Epithelial cell of proximal tubule (primary cell): ENCODE results near the gene L3MBTL4. TPM values are rescaled to one million over a fixed set of nuclear protein-coding genes. Genes with fewer than 3 reads are reported as not detected.
A peak's percentile ranks its signal among the peaks of the same experiment; 100 is the strongest.

Experiments
- DNase-seq: peaks from one replicate; pipeline ENCODE4 v3.0.0-alpha.2; 2011; ENCODE audit warnings: low read depth
- H3K4me3 ChIP-seq: 2 replicates; pipeline ENCODE4 v1.5.1; 2011; ENCODE audit warnings: low read depth, mild to moderate bottlenecking, low read length
- total RNA-seq: library from RNA; depleted of rRNA; stranded (reverse); fragments of >200 nt; gene quantifications from 2 replicates; pipeline ENCODE4 v1.2.3, GENCODE V29; 2015
- TF ChIP-seq, protein P1 (sequence below): conservative IDR thresholded peaks from 2 replicates; pipeline ENCODE4 v1.5.1; 2012; ENCODE audit warnings: low read depth, mild to moderate bottlenecking, low read length

L3MBTL4 gene
- total RNA-seq, 1 donor from 2014 or later: 4.0 TPM

DNA sequence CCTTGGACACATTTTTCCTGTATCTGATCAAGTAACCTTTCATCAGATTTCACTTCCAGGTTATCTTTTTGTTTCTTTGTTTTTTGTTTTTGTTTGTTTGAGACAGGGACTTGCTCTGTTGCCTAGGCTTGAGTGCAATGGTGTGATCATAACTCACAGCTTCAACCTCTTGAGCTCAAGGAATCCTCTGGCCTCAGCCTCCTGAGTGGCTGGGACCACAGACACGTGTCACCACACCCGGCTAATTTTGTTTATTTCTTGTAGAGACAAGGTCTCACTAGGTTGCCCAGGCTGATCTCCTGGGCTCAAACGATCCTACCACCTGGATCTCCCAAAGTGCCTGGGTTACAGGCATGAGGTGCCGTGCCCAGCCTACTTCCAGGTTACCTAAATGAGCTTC lies 124.9 kb downstream of the L3MBTL4 start:
- DNase-seq: no peak
- H3K4me3 ChIP-seq: no peak overlapping the region
- TF ChIP-seq, protein P1, sequence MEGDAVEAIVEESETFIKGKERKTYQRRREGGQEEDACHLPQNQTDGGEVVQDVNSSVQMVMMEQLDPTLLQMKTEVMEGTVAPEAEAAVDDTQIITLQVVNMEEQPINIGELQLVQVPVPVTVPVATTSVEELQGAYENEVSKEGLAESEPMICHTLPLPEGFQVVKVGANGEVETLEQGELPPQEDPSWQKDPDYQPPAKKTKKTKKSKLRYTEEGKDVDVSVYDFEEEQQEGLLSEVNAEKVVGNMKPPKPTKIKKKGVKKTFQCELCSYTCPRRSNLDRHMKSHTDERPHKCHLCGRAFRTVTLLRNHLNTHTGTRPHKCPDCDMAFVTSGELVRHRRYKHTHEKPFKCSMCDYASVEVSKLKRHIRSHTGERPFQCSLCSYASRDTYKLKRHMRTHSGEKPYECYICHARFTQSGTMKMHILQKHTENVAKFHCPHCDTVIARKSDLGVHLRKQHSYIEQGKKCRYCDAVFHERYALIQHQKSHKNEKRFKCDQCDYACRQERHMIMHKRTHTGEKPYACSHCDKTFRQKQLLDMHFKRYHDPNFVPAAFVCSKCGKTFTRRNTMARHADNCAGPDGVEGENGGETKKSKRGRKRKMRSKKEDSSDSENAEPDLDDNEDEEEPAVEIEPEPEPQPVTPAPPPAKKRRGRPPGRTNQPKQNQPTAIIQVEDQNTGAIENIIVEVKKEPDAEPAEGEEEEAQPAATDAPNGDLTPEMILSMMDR: no peak

DNA sequence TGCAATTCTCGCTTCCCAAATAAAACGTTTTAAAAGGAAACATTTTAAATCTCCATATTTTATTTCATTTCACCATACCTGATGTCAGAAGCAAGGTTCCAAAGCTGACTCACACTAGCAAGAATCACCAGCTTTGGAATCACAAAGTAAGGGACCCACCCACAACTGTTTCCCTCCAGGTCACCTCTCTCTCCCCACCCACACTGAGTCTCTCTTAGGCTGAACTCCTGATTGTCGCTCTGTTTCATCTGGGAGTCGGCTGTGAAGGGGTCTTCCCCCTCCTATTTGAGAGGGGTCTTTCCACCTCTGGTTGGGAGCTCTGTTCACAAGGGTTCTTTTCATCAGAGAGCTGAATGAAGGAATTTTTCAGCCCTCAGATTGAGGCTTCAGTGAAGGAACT lies 128.1 kb downstream of the L3MBTL4 start:
- DNase-seq: no peak
- no peak overlapping the region for H3K4me3 ChIP-seq
- TF ChIP-seq, protein P1: no peak

DNA sequence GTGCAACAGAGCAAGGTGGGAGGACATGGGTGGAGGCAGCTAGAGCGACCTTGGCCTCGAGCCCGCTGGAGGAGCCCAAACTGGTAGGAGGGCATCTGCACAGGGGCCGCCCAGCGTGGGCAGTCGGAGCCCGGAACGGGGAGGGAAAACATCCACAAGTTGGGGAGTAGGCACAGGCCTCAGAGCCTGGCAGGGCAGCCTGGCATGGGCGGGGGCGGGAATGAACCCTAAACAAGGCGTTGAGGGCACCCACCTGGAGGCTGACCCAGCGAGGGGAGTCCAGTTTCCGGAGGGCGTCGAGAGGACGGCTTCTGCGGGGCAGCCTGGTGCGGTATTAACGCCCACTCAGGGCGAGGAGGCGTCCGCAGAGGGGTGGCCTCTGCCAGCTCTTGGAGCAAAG lies 129.9 kb downstream of the L3MBTL4 start:
- DNase-seq: no peak
- H3K4me3 ChIP-seq: no peak overlapping the region
- TF ChIP-seq, protein P1: no peak

DNA sequence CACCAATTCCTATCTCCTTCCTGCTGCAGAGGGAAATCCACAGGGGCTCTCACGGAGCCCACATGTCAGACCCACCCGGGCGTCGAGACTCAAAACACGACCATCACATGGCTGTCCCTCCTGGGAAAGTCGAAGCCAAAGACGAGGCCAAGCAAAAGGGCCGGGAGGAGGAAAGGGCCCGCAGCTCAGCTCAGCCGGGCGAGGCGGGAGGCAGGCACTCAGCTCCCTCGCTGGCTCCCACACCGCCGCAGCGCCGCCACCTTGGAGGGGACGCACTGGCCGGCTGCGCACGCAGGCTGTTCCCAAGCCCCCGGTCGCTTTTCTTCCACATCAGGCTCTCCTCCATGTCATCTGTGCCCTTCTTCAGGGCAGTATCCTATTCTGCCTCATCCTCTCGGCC lies 130.4 kb downstream of the L3MBTL4 start:
- DNase-seq: no peak
- H3K4me3 ChIP-seq: no peak overlapping the region
- TF ChIP-seq, protein P1: no peak

DNA sequence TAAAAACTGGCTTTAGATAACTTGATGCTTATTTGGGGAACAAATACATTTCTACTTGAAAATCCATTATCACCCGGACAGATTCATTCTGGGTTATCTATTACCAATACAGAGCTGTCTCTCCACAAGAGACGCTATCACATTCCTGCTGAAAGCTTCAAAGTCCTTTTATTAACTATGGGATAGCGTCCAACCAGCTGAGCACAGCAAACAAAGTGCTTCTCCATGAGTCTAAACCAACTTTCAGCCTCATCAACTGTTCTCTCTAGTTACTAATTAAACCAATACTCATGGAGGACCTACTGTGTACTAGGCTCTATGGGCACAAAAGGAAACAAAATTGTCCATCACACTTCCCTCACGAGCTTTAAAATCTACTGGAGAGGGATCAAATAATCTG lies 132.8 kb downstream of the L3MBTL4 start:
- TF ChIP-seq, protein P1: peak; percentile 27
- no peak overlapping the region for H3K4me3 ChIP-seq
- peak; percentile 15 for DNase-seq

DNA sequence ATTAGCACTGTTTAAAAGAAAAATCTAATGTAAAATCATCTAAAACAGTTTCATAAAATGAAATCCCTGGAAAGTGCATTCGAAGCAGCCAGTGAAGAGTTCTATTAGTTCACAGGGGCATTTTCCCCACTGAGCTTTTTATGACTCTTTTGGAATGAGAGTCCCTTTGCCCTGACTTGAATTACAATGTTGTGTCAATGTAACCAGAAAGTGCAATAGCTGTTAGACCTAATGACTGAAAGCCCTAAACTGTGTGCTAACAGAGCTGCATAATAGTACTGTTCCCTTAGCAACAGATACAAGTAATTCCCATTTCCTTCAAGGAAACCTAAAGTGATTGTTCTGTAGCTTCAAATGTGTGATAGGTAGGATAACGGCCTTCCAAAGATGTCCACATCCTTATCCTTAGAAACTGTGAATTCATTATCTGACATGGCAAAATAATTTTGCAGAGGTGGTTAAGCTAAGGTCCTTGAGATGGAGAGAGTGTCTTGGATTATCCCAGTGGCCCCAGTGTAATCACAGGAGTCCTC lies 134.4 kb downstream of the L3MBTL4 start:
- TF ChIP-seq, protein P1: no peak
- DNase-seq: no peak
- no peak overlapping the region for H3K4me3 ChIP-seq

DNA sequence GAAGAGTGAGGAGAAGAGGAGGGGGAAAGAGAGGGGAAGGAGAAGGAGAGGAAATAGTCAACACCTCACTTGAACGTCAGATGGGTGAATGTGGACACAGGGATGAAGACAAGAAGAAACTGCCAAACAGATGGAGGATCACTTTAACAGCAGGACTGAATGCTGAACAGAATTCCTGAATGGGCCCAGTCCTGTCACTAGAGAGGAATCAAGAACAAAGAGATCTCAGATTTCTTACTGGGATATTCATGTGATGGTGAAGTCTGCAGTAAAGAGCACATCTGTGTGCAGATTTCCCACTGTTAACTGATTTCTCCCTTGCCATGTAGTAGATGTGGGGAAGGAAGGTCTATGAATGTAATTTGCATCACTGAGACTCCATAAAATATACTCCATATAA lies 135.4 kb downstream of the L3MBTL4 start:
- TF ChIP-seq, protein P1: no peak
- H3K4me3 ChIP-seq: no peak overlapping the region
- DNase-seq: no peak
